Measurements from ENCODE around the gene TSPEAR.
"Not testable (repeated sequence)": the region's sequence is repeated elsewhere in the genome, so short reads cannot be mapped to it uniquely, and the experiment has no call there.

Gene TSPEAR

DNA sequence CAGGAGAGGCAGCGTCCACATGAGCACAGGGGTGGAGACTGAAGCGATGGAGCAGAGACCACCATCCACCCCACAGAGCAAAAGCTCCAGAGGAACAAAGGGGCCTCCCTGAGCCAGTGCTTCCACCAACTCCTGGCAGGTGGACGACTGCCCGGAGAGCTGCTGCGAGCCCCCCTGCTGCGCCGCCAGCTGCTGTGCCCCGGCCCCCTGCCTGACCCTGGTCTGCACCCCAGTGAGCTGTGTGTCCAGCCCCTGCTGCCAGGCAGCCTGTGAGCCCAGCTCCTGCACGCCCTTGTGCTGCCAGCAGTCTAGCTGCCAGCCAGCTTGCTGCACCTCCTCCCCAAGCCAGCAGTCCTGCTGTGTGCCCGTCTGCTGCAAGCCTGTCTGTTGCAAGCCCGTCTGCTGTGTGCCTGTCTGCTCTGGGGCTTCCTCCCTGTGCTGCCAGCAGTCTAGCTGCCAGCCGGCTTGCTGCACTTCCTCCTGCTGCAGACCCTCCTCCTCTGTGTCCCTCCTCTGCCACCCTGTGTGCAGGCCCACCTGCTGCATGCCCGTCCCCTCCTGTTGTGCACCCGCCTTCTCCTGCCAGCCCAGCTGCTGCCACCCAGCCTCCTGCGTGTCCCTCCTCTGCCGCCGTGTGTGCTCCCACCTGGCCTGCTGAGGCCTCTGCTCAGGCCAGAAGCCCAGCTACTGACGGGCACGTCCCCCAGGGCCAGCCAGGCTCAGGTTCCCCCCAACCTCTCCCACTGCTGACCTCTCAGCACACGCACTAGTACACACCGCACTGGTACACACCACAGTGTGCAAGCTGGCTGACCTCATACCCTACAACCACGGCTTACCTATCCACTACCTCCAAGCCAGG lies 9.0 kb downstream of the TSPEAR start:
- no peak for DNase-seq (ENCODE audit: low spot score)

- no peak for DNase-seq (ENCODE audit: low spot score)
These were observed 9.8 kb downstream of the TSPEAR start for GRCh38 chr21:44701541-44701940.

DNA sequence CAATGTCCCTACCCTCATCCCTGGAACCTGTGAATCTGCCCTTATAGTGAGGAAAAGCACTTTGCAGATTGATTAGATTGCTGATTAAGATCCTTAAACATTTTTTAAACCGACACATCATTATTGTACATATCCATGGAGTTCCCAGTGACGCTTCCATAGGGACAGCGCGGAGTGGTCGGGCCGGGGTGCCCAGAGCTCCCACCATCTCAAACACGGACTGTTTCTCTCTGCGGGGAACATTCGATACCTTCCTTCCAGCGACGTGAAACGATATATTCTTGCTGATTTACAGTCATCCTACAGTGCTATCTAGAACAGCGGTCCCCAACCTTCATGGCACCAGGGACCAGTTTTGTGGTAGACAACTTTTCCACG lies 10.4 kb downstream of the TSPEAR start:
- no peak for DNase-seq (ENCODE audit: low spot score)

GRCh38 chr21:44700101-44701022 lies 11.0 kb downstream of the TSPEAR start:
- DNase-seq (ENCODE audit: low spot score), result no peak

DNA sequence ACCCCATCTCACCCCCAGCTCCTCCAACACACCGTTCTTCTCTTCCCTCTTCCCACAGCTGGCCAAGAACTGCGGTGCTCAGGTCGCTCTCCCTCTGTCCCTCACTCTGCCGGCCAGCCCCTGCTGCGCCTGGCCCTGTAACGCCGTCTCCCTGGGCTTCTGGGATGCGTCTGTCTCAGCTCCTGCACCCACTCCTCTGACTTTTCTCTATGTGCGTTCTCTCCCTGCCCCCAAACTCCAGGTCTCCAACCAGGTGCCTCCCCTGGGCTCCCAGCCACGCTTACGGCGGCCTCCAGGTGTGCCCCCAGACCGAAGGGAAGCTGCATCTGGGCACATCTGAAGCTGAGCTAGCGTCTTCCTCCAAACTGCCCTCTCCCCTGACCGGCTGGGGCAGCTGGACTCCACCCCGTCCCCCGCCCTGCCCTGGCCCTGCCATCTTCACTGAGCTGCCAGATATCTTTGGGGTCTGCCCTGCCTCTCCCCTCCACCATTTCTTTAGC lies 11.8 kb downstream of the TSPEAR start:
- no peak for DNase-seq (ENCODE audit: low spot score)

GRCh38 chr21:44697811-44698734 lies 13.3 kb downstream of the TSPEAR start:
- DNase-seq (ENCODE audit: low spot score), result no peak

- not testable (repeated sequence) for DNase-seq (ENCODE audit: low spot score)
These were observed 14.1 kb downstream of the TSPEAR start, which contains the start of gene KRTAP10-12 for GRCh38 chr21:44697172-44697810. Gene KRTAP10-12, plus strand, starts transcription at chr21:44697172. Its CDS starts 30 bp downstream, at chr21:44697202.

GRCh38 chr21:44696572-44696971 lies 14.8 kb downstream of the TSPEAR start:
- DNase-seq (ENCODE audit: low spot score), result no peak

DNA sequence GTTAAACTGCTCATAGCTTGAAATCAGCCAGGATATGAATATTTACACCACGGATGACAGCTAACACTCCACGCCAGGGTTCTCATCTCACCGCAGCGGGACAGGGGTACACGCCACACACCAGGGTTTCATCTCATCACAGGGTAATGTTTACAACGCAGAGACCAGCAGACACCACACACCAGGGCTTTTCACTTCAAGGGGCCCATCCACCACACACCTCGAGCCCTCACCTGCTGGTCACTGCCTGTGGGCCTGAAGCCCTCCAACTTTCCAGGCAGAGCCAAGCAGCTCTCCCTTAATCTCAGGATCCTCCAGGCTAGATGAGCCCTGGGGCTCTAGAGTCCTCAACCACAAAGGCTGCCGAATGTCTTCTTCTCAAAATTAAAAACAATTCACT lies 15.7 kb downstream of the TSPEAR start:
- DNase-seq (ENCODE audit: low spot score), result no peak

DNA sequence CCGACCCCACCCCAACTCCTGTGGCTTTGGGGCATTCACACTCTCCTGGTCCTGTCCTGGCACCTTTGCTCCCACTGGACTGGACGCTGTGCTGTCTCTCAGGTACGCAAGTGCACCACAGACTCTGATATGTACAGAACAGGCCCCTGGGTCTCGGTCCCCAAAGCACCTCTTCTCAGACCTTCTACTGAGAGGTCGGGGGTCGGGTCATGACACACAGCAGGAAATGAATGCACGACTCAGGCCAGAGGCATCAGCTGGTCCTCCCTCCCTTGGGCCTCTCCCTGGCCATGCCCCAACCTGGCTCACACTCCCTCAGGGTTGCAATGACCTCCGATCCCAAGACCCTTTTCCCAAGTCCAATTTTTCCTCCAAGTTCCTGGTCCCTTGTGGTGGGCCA lies 16.2 kb downstream of the TSPEAR start:
- DNase-seq (ENCODE audit: low spot score), result no peak

- DNase-seq (ENCODE audit: low spot score), result no peak
These were observed 16.6 kb downstream of the TSPEAR start for GRCh38 chr21:44694776-44695175.

DNA sequence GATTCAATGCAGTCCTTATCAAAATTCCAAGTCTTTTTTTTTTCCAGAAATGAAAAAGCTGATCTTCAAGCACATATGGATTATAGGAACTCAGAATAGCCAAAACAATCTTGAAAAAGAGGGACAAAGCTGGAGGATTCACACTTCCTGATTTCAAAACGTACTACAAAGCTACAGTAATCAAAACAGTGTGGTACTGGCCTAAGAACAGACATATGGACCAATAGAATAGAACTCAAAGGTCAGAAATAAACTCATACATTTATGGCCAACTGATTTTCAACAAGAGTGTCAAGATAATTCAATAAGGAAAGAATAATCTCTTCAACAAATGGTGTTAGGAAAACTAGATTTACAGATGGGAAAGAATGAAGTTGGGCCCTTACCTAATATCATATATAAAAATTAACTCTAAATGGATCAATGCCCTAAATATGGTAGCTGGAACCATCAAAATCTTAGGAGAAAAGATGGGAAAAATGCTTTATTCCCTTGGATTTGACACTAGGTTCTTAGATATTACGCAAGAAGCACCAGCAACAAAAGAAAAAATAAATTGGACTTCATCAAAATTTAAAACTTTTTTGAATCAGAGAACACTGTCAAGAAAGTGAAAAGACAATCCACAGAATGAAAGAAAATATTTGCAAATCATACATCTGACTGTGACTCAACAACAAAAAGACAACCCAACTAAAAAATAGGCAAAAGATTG lies 18.4 kb downstream of the TSPEAR start:
- DNase-seq (ENCODE audit: low spot score), result no peak

GRCh38 chr21:44691686-44692085 lies 19.7 kb downstream of the TSPEAR start:
- DNase-seq (ENCODE audit: low spot score), result no peak

- DNase-seq (ENCODE audit: low spot score), result not testable (repeated sequence)
These were observed 21.6 kb downstream of the TSPEAR start for GRCh38 chr21:44689740-44690139.

- no peak for DNase-seq (ENCODE audit: low spot score)
These were observed 23.7 kb downstream of the TSPEAR start for GRCh38 chr21:44687671-44688070.

DNA sequence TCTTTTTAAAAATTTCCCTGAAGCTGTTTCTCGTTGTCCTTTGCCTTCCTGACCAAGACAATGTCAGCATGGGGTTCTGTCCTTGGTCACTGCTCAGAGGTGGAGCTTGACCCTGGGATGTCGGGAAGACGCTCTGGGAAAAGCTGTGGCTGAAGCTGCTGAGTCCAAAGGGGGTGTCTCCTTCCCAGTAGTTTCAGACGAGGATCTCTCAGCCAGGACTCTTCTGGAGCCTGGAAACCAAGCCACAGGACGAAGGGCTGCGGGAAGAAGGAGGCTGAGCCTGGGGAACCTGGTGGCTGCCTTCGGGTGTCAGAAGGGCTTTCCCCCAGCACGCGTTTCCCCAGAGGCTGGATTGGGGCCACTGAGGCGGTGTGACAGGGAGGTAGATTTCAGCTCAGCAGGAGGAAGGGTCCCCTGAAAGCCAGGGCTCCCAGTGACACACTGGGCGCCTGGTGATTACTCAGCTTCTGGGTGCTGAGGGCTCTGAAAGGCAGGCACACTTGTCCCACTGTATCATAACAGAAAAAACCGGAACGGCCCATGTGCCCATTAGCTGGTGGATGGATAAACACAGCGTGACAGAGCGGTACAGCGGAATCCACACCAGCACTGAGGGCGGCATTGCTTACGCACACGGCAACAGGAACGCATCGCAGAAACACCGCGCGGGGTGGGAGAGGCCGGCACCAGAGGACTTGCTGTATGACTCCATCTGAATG lies 24.4 kb downstream of the TSPEAR start:
- no peak for DNase-seq (ENCODE audit: low spot score)

DNA sequence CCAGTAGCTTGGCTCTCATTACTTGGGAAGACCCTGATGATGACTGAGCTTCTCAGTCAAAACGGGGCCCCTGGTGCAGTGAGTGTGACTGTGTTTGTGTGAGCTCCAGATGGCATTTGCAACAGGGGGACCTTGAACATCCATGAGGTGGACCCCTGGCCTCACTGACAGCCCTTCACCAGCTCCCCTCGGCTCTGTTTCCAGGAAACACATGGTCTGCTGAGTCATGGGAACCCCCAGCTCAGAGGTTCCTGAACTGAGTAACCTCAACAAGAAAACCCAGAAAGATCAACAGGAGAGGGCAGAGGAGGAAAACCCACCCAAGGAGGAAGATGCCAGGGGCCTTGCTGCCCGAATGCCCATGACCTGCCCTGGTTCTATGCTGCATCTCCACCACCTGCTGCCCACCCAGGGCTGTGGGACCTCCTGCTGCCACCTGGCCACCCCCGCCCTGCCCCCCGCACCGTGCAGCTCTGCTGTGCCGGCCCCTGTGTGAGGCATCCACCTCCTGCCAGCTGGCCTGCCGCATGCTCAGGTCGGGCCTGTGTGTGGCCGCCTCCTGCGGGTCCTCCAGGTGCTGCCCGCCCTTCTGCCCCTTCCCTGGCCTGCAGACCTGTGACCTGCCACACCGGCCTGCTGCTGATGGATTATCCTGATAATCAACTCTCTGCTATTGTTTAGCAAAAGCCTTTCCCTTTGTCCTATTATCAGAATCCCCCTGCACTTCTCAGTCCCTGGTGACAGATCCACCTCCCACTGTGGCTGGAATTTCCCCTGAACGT lies 25.2 kb downstream of the TSPEAR start:
- no peak for DNase-seq (ENCODE audit: low spot score)

DNA sequence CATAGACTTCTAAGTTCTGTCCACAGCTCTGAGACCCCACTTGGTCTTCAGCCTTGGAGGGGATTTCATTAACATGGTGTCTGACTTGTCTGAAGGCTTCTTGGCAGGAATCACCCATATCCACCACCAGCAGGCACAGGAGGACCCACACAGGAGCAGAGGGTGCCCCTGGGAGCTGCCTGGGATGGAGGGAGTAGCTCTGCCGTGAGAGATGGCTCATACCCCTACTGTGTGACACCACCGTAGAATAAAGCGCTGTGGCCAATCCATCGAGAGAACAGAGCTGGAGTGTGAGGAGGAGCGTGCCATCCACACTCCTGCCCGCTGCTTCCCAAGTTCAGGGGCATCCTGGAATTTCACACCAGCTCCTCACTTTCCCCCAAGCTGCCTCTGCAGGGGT lies 26.3 kb downstream of the TSPEAR start:
- DNase-seq (ENCODE audit: low spot score), result not testable (repeated sequence)

DNA sequence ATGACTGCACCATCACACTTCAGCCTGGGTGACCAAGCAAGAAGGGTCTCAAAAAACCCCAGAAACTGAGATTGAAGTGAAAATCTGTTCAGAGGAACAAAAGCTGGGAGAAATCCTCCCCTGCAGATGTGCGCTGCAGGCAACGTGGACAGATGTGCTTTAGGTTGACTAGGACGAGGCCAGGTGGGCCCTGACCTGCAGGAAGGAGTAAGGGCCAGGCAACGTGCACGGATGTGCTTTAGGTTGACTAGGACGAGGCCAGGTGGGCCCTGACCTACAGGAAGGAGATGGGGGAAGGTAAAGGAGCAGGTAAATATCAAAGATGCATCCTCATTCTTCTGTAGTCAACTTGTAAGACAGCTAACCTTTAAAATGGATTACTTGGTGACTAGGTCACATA lies 26.9 kb downstream of the TSPEAR start:
- no peak for DNase-seq (ENCODE audit: low spot score)
